ENCODE results near the gene GRM3.

GRM3 gene

GRCh38 chr7:86911659-86912058 lies 267.9 kb downstream of the GRM3 start:
- DNase-seq = no peak

GRCh38 chr7:86913709-86914108 lies 270.0 kb downstream of the GRM3 start:
- DNase-seq = no peak
